T-helper 2 cell treated with Interferon-gamma antibody and Interleukin-4, amounts not matched to agents 5 μg/mL and 100 μg/mL, for 36 hours (primary cell): ENCODE data around the gene SSBP2.
"Not testable (repeated sequence)": the region's sequence is repeated elsewhere in the genome, so short reads cannot be mapped to it uniquely, and the experiment has no call there.

ENCODE experiments used
- DNase-seq: peaks from one replicate; pipeline ENCODE4 v3.0.0; 2021; ENCODE audit warnings: low spot score
- H3K27ac Mint-ChIP-seq: one replicate; pipeline ENCODE4 v1.8.0; 2021; ENCODE audit warnings: mild to moderate bottlenecking, mixed read lengths
- H3K27me3 Mint-ChIP-seq: one replicate; pipeline ENCODE4 v1.8.0; 2021; ENCODE audit warnings: low read depth, mixed read lengths
- H3K36me3 Mint-ChIP-seq: one replicate; pipeline ENCODE4 v1.8.0; 2021; ENCODE audit warnings: low read depth, mixed read lengths
- H3K4me1 Mint-ChIP-seq: one replicate; pipeline ENCODE4 v1.8.0; 2021; ENCODE audit warnings: low read depth, mixed read lengths
- H3K4me3 Mint-ChIP-seq: one replicate; pipeline ENCODE4 v1.8.0; 2022; ENCODE audit warnings: mild to moderate bottlenecking, moderate library complexity, mixed read lengths
- H3K9me3 Mint-ChIP-seq: one replicate; pipeline ENCODE4 v1.8.0; 2021; ENCODE audit warnings: mixed read lengths

Gene SSBP2

GRCh38 chr5:81700166-81700565, 50.7 kb downstream of the SSBP2 start:
- no peak overlapping the region for H3K27ac Mint-ChIP-seq
- DNase-seq, result no peak
- no peaks in the 10 kb centered on the region for H3K27me3 Mint-ChIP-seq
- H3K9me3 Mint-ChIP-seq, result peaks cover 15% of the 10 kb centered on the region
- H3K36me3 Mint-ChIP-seq, result peaks cover 17% of the 10 kb centered on the region
- H3K4me3 Mint-ChIP-seq, result no peak overlapping the region
- H3K4me1 Mint-ChIP-seq, result peaks cover 9% of the 10 kb centered on the region

DNA sequence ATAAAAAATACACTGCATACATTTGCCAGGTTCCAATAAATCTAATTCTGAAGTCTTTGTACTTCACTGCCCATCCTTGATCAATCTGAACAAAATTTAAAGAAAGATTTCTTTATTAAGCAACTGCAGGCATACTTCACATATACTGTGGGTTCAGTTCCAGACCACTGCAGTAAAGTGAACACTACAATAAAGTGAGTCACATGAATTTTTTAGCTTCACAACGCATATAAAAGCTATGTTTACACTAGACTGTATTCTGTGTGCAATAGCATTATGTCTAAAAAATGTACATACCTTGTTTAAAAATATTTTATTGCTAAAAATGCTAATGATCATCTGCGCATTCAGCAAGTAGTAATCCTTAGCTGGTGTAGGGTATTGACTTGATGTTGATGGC, 52.1 kb downstream of the SSBP2 start:
- H3K27me3 Mint-ChIP-seq, result no peaks in the 10 kb centered on the region

GRCh38 chr5:81696418-81697397, 54.2 kb downstream of the SSBP2 start:
- H3K27ac Mint-ChIP-seq, result no peak overlapping the region
- no peak overlapping the region for H3K4me3 Mint-ChIP-seq
- no peak for DNase-seq
- peaks cover 28% of the 10 kb centered on the region for H3K36me3 Mint-ChIP-seq
- peaks cover 9% of the 10 kb centered on the region for H3K4me1 Mint-ChIP-seq
- no peaks in the 10 kb centered on the region for H3K27me3 Mint-ChIP-seq
- peaks cover 21% of the 10 kb centered on the region for H3K9me3 Mint-ChIP-seq

More for the DNA sequence above, 52.1 kb downstream of the SSBP2 start:
- Mint-ChIP-seq H3K4me1 (peaks cover 9% of the 10 kb centered on the region), H3K9me3 (peaks cover 15% of the 10 kb centered on the region), H3K27ac (no peak overlapping the region), H3K4me3 (no peak overlapping the region), H3K36me3 (peaks cover 17% of the 10 kb centered on the region)
- DNase-seq, result no peak

DNA sequence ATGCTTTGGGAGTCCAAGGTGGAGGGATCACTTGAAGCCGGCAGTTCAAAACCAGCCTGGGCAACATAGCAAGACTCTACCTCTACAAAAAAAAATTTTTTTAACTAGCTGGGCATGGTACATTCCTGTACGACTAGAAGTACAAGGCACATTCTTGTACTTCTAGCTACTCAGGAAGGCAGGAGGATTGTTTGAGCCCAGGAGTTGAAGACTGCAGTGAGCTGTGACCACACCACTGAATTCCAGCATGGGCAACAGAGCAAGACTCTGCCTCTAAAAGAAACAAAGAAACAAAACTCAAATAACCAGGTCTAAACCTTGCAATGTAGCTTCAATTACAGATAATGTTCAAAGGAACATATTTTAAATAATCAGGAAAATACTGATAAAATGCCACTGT, 56.2 kb downstream of the SSBP2 start:
- peaks cover 29% of the 10 kb centered on the region for H3K9me3 Mint-ChIP-seq
- peaks cover 36% of the 10 kb centered on the region for H3K36me3 Mint-ChIP-seq

DNA sequence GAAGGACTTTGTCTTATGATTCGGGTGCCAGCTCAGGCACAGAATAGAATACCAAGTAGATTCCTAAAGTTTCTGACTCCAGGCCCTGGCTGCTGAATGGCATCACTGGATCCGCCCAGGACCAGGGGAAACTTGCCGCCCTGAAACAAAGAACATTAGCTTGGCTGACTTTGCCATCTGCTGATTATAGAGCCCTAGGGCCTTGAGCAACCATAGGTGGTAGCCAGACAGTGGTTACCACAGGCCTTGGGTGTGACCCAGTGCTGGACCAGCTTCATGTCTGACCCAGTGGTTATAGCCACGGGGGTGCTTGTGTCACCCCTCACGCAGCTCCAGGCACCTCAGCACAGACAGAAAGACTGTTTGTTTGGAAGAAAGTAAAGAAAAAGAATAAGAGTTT, 62.7 kb downstream of the SSBP2 start:
- no peak for DNase-seq
- Mint-ChIP-seq H3K27me3 (no peaks in the 10 kb centered on the region), H3K4me3 (no peak overlapping the region), H3K36me3 (peaks cover 53% of the 10 kb centered on the region), H3K9me3 (peaks cover 45% of the 10 kb centered on the region), H3K4me1 (peaks cover 5% of the 10 kb centered on the region), H3K27ac (no peak overlapping the region)

More for the DNA sequence above, 56.2 kb downstream of the SSBP2 start:
- Mint-ChIP-seq H3K4me3 (no peak overlapping the region), H3K27me3 (no peaks in the 10 kb centered on the region), H3K27ac (no peak overlapping the region), H3K4me1 (peaks cover 9% of the 10 kb centered on the region)
- DNase-seq, result no peak

- Mint-ChIP-seq H3K9me3 (peaks cover 41% of the 10 kb centered on the region), H3K4me1 (peaks cover 5% of the 10 kb centered on the region), H3K27ac (no peak overlapping the region), H3K36me3 (peaks cover 54% of the 10 kb centered on the region), H3K4me3 (no peak overlapping the region), H3K27me3 (no peaks in the 10 kb centered on the region)
- DNase-seq, result no peak
These were observed 63.6 kb downstream of the SSBP2 start for GRCh38 chr5:81687292-81687691.

DNA sequence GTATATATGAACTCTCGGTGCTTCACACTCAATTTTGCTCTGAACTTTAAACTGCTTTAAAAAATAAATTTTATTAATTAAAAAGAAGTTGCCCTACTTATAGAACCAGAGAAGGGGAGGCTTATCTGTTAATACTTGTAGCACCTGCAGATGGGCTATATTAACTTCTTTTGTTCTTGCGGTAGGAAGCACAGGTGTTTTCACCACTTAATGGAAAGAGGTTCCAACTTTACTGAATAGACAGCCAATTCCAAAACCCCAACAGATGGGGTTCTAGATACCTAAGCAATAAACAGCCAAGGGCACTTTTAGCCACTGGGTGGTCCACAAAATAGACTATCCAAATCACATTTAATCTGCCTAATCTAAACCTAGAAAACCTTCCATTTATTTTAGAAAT, 65.4 kb downstream of the SSBP2 start:
- Mint-ChIP-seq H3K27me3 (no peaks in the 10 kb centered on the region), H3K9me3 (peaks cover 36% of the 10 kb centered on the region)

DNA sequence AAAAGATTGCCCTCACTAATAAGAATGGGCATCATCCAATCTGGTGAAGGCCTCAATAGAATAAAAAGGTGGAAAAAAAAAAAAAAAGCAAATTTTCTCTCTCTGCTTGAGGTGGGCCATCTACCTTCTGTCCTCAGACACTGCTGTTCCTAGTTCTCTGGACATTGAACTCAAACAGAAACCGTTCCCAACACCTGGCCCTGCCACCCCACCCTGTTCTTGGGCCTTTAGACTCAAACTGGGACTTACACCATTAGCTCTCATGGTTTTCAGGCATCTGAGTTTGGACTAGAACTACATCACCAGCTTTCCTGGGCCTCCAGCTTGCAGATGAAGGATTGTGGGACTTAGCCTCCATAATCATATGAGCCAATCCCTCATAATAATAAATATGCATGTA, 71.0 kb downstream of the SSBP2 start:
- DNase-seq, result no peak
- Mint-ChIP-seq H3K36me3 (peaks cover 28% of the 10 kb centered on the region), H3K27me3 (no peaks in the 10 kb centered on the region), H3K27ac (no peak overlapping the region), H3K4me1 (peaks cover 3% of the 10 kb centered on the region), H3K9me3 (peaks cover 14% of the 10 kb centered on the region), H3K4me3 (no peak overlapping the region)

More for the DNA sequence above, 65.4 kb downstream of the SSBP2 start:
- H3K4me3 Mint-ChIP-seq, result no peak overlapping the region
- peaks cover 49% of the 10 kb centered on the region for H3K36me3 Mint-ChIP-seq
- H3K27ac Mint-ChIP-seq, result no peak overlapping the region
- peaks cover 5% of the 10 kb centered on the region for H3K4me1 Mint-ChIP-seq
- DNase-seq, result no peak

GRCh38 chr5:81675420-81675819, 75.5 kb downstream of the SSBP2 start:
- Mint-ChIP-seq H3K9me3 (peaks cover 1% of the 10 kb centered on the region), H3K36me3 (peaks cover 3% of the 10 kb centered on the region), H3K4me1 (peaks cover 2% of the 10 kb centered on the region), H3K27me3 (no peaks in the 10 kb centered on the region), H3K4me3 (no peak overlapping the region), H3K27ac (no peak overlapping the region)
- DNase-seq, result no peak

- no peak overlapping the region for H3K4me3 Mint-ChIP-seq
- H3K36me3 Mint-ChIP-seq, result peaks cover 6% of the 10 kb centered on the region
- H3K4me1 Mint-ChIP-seq, result peaks cover 6% of the 10 kb centered on the region
- peaks cover 9% of the 10 kb centered on the region for H3K9me3 Mint-ChIP-seq
- H3K27me3 Mint-ChIP-seq, result no peaks in the 10 kb centered on the region
- no peak for DNase-seq
- no peak overlapping the region for H3K27ac Mint-ChIP-seq
These were observed 85.1 kb downstream of the SSBP2 start for GRCh38 chr5:81665795-81666194.

- not testable (repeated sequence) for H3K27me3 Mint-ChIP-seq, H3K4me1 Mint-ChIP-seq, H3K4me3 Mint-ChIP-seq, H3K36me3 Mint-ChIP-seq, DNase-seq, H3K27ac Mint-ChIP-seq
- H3K9me3 Mint-ChIP-seq, result peaks cover 12% of the 10 kb centered on the region
These were observed 90.3 kb downstream of the SSBP2 start for GRCh38 chr5:81660624-81661023.

- peaks cover 25% of the 10 kb centered on the region for H3K36me3 Mint-ChIP-seq
- H3K4me1 Mint-ChIP-seq, result no peaks in the 10 kb centered on the region
- no peaks in the 10 kb centered on the region for H3K27me3 Mint-ChIP-seq
- H3K4me3 Mint-ChIP-seq, result no peak overlapping the region
- no peak overlapping the region for H3K27ac Mint-ChIP-seq
- H3K9me3 Mint-ChIP-seq, result peaks cover 12% of the 10 kb centered on the region
- DNase-seq, result no peak
These were observed 93.5 kb downstream of the SSBP2 start for GRCh38 chr5:81657386-81657785.

- Mint-ChIP-seq H3K27ac (no peak overlapping the region), H3K9me3 (peaks cover 11% of the 10 kb centered on the region), H3K4me3 (no peak overlapping the region), H3K36me3 (peaks cover 25% of the 10 kb centered on the region), H3K27me3 (no peaks in the 10 kb centered on the region), H3K4me1 (no peaks in the 10 kb centered on the region)
- DNase-seq, result no peak
These were observed 94.1 kb downstream of the SSBP2 start for GRCh38 chr5:81656783-81657182.

DNA sequence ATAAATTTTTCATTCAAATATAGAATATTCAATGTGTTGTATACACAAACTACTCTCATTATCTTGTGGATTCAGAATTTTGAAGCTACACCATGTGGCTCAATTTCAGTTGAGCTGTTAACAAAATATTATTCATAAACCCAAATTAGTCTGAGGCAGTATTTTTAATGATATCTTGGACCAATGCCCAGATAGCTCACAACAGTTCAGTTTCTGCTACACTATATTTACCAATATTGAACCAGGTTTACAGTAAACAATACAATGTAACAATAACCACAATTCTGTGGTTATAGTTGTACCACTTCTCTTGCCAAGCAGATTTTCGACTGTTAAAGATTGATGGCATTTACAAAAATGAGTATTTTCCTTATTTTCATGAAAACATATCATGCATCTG, 99.9 kb downstream of the SSBP2 start:
- Mint-ChIP-seq H3K4me3 (no peak overlapping the region), H3K27ac (no peak overlapping the region), H3K4me1 (peaks cover 5% of the 10 kb centered on the region), H3K27me3 (no peaks in the 10 kb centered on the region), H3K36me3 (peaks cover 28% of the 10 kb centered on the region), H3K9me3 (no peaks in the 10 kb centered on the region)
- no peak for DNase-seq
